Panc1 (cell line): ENCODE results near the gene PKP4. TPM values are rescaled to one million over a fixed set of nuclear protein-coding genes. Genes with fewer than 3 reads are reported as not detected.

Source experiments
- ATAC-seq: fragments of 200-7000 bp; cut with Tn5 transposase; 2 replicates; pipeline ENCODE4 v1.9.1; 2020; ENCODE audit warnings: mild to moderate bottlenecking, moderate library complexity
- BruUV-seq: library from RNA; stranded (reverse); fragments of 400-500 nt; replicated peaks from 2 replicates; lab custom pipeline; 2021; lab: Mats Ljungman, UMichigan
- CTCF ChIA-PET: fragments of 300-600 bp; sonication (Branson Sonifier 250); formaldehyde crosslinking; loops from one replicate; lab custom pipeline; 2022; ENCODE audit warnings: antibody characterized with exemption; lab: Charles Lee
- POLR2A ChIA-PET: fragments of 300-600 bp; sonication (Branson Sonifier 250); formaldehyde crosslinking; loops from one replicate; lab custom pipeline; 2022; ENCODE audit warnings: antibody characterized with exemption; lab: Charles Lee
- DNase-seq: peaks from one replicate; pipeline ENCODE4 v3.0.0-alpha.2; 2010; ENCODE audit warnings: low read depth, low spot score
- H3K27ac ChIP-seq: 2 replicates; pipeline ENCODE4 v1.5.1; 2011; ENCODE audit warnings: mild to moderate bottlenecking, low read length, inconsistent platforms
- H3K27me3 ChIP-seq: fragments of 200-500 bp; sonication (Bioruptor generic); 2 replicates; pipeline ENCODE4 v1.6.0; 2014; ENCODE audit warnings: low read length, inconsistent platforms; ENCODE audit not compliant: control insufficient read depth, insufficient read depth
- H3K36me3 ChIP-seq: fragments of 200-500 bp; sonication (Bioruptor generic); 2 replicates; pipeline ENCODE4 v1.5.1; 2014; ENCODE audit warnings: inconsistent platforms, mild to moderate bottlenecking, low read length, moderate library complexity; ENCODE audit not compliant: control insufficient read depth, insufficient read depth
- H3K4me1 ChIP-seq: 2 replicates; pipeline ENCODE4 v1.5.1; 2011; ENCODE audit warnings: inconsistent platforms, mild to moderate bottlenecking, low read length, moderate library complexity; ENCODE audit not compliant: control insufficient read depth, insufficient read depth
- H3K4me3 ChIP-seq, 2 experiments: 2 replicates each; pipeline ENCODE4 v1.5.1; 2011 to 2012; ENCODE audit warnings: low read depth in 2 of 2, low read length in 2 of 2, mild to moderate bottlenecking in 2 of 2, inconsistent platforms in 1 of 2, moderate library complexity in 1 of 2
- H3K9me3 ChIP-seq: fragments of 200-500 bp; sonication (Bioruptor generic); 2 replicates; pipeline ENCODE4 v1.5.1; 2014; ENCODE audit warnings: low read depth, mild to moderate bottlenecking, inconsistent platforms, low read length, moderate library complexity; ENCODE audit not compliant: control insufficient read depth, insufficient read depth
- CTCF ChIP-seq: fragments of 450-650 bp; IDR thresholded peaks from 2 replicates; pipeline ENCODE4 v1.5.1; 2017; ENCODE audit warnings: mild to moderate bottlenecking
- POLR2AphosphoS5 ChIP-seq: IDR thresholded peaks from 2 replicates; pipeline ENCODE4 v1.6.1; 2012; ENCODE audit warnings: mild to moderate bottlenecking, low read depth, low read length, moderate library complexity
- REST ChIP-seq, 2 experiments: IDR thresholded peaks; 2 replicates each; pipeline ENCODE4 v1.6.1; 2011 to 2012; ENCODE audit warnings: low read depth in 2 of 2, control low read depth in 1 of 2, low read length in 1 of 2, mild to moderate bottlenecking in 1 of 2, moderate library complexity in 1 of 2; ENCODE audit not compliant: insufficient read depth in 1 of 2
- SIN3A ChIP-seq: IDR thresholded peaks from 2 replicates; pipeline ENCODE4 v1.6.1; 2012; ENCODE audit warnings: low read depth, mild to moderate bottlenecking, low read length, moderate library complexity, borderline replicate concordance; ENCODE audit not compliant: insufficient read depth
- TCF7L2 ChIP-seq: IDR thresholded peaks from 2 replicates; pipeline ENCODE4 v1.6.1; 2011; ENCODE audit warnings: mild to moderate bottlenecking, low read depth, low read length, inconsistent platforms
- in situ Hi-C: cut with HindIII; loops from 2 replicates; pipeline ENCODE4 v1.10.0; 2016; ENCODE audit warnings: low sequenced_read_pairs, low pct_unique_long_range_greater_than_20kb
- intact Hi-C: fragments of 100-400 bp; cut with micrococcal nuclease; formaldehyde crosslinking; loops from one replicate; pipeline ENCODE4 v1.10.0; 2022; ENCODE audit not compliant: unreplicated experiment
- total RNA-seq: library from RNA; stranded (reverse); gene quantifications from one replicate; pipeline ENCODE4 v1.2.1, GENCODE V29; 2021; ENCODE audit not compliant: unreplicated experiment

The PKP4 gene
- total RNA-seq, 1 experiment from 2014 or later = 81.7 TPM

- no peaks in the 10 kb centered on the region for H3K4me1 ChIP-seq
- no peak overlapping the region for H3K4me3 ChIP-seq
- no TSS peak for BruUV-seq
- ChIA-PET CTCF (interaction anchor here (0.6 kb wide), 1 partner anchor 171 kb away, joined by 6 read pairs; no protein-coding TSS in a partner anchor), POLR2A (no interaction called here)
- TF ChIP-seq SIN3A (no peak), REST (IDR thresholded peaks at IDR 0.05; ENCODE audit: insufficient read depth in 1 of 2, low read depth in 2 of 2, low read length in 1 of 2) (no peak), TCF7L2 (no peak), CTCF (no peak), POLR2AphosphoS5 (no peak)
- H3K36me3 ChIP-seq = no peaks in the 10 kb centered on the region; the same call in 1 of the 2 replicates
- in situ Hi-C loops = no loop called here
- no peak for DNase-seq
- H3K27me3 ChIP-seq = no peaks in the 10 kb centered on the region
- H3K27ac ChIP-seq = no peak overlapping the region
- intact Hi-C loops = no loop called here
- no peak for ATAC-seq
- H3K9me3 ChIP-seq = no peaks in the 10 kb centered on the region
Observed at GRCh38 chr2:158651358-158652057, 194.8 kb downstream of the PKP4 start.

GRCh38 chr2:158655628-158656027 lies 198.9 kb downstream of the PKP4 start:
- no peaks in the 10 kb centered on the region for H3K4me1 ChIP-seq
- H3K9me3 ChIP-seq = no peaks in the 10 kb centered on the region
- ATAC-seq = no peak
- in situ Hi-C loops = no loop called here
- CTCF ChIA-PET = no interaction called here
- no peak overlapping the region for H3K27ac ChIP-seq
- H3K27me3 ChIP-seq = no peaks in the 10 kb centered on the region
- BruUV-seq = no TSS peak
- intact Hi-C loops = no loop called here
- H3K36me3 ChIP-seq = peaks cover 5% of the 10 kb centered on the region
- no peak overlapping the region for H3K4me3 ChIP-seq
- POLR2A ChIA-PET = no interaction called here
- TF ChIP-seq SIN3A = no peak
- no peak for TF ChIP-seq TCF7L2
- TF ChIP-seq POLR2AphosphoS5 = no peak
- TF ChIP-seq REST (IDR thresholded peaks at IDR 0.05; ENCODE audit: insufficient read depth in 1 of 2, low read depth in 2 of 2, low read length in 1 of 2) = no peak
- no peak for TF ChIP-seq CTCF
- no peak for DNase-seq
